ENCODE results near the gene PCID2. TPM values are rescaled to one million over a fixed set of nuclear protein-coding genes. Genes with fewer than 3 reads are reported as not detected.

Gene PCID2
- total and polyA plus RNA-seq, 2 experiments from 2014 or later = 79.6 to 107 TPM

DNA sequence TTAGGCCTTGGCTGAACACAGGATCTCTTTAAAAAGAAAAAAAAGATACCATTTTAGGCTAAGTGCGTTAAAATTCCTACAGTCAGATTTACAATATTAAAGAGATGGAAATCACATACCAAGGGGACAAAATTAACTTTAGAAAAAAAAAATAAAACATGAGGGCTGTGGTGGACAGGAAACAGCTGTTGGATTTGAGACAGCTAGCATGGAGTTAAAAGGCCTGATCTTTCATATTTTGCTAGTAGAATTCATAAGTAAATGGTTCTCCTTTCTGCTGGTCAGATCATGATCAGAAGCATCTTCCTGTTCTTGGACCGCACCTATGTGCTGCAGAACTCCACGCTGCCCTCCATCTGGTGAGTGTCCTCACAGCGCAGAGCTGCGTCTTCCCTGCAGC is 20.7 kb upstream of the PCID2 start:
- Mint-ChIP-seq H3K4me3 (no peak overlapping the region), H3K9me3 (no peaks in the 10 kb centered on the region), H3K27me3 (ENCODE audit: insufficient read depth, low read depth, poor library complexity) (peaks cover 5% of the 10 kb centered on the region), H3K36me3 (ENCODE audit: low read depth) (peaks cover 84% of the 10 kb centered on the region), H3K4me1 (no peaks in the 10 kb centered on the region), H3K27ac (no peak overlapping the region)
- Histone ChIP-seq H3K27me3 (ENCODE audit: insufficient read depth) (no peaks in the 10 kb centered on the region), H3K27ac (ENCODE audit: low read depth) (no peak overlapping the region; the same call in 1 of the 2 replicates), H3K4me2 (no peak overlapping the region), H3K9me2 (ENCODE audit: insufficient read depth) (no peaks in the 10 kb centered on the region), H2AFZ (no peak overlapping the region), H3K36me3 (ENCODE audit: insufficient read depth) (peaks cover 48% of the 10 kb centered on the region), H3K4me1 (ENCODE audit: insufficient read depth) (no peaks in the 10 kb centered on the region), H3F3A (replicated peaks; ENCODE audit: low read depth) (no peaks in the 10 kb centered on the region), H4K20me1 (replicated peaks; ENCODE audit: insufficient read depth) (peaks cover 17% of the 10 kb centered on the region), H3K4me3 (no peak overlapping the region), H3K79me2 (replicated peaks; ENCODE audit: insufficient read depth) (peaks cover 30% of the 10 kb centered on the region)
- DNase-seq (ENCODE audit: low spot score) (no peak), ATAC-seq (no peak)
- TF ChIP-seq ZNF114 (CRISPR knock-in tag; IDR thresholded peaks at IDR 0.05) = no peak
- TF ChIP-seq ETS1 (IDR thresholded peaks at IDR 0.05) = no peak
- TF ChIP-seq EZH2 (IDR thresholded peaks at IDR 0.05; ENCODE audit: low read depth, unreplicated experiment) = no peak
- TF ChIP-seq, protein P1, sequence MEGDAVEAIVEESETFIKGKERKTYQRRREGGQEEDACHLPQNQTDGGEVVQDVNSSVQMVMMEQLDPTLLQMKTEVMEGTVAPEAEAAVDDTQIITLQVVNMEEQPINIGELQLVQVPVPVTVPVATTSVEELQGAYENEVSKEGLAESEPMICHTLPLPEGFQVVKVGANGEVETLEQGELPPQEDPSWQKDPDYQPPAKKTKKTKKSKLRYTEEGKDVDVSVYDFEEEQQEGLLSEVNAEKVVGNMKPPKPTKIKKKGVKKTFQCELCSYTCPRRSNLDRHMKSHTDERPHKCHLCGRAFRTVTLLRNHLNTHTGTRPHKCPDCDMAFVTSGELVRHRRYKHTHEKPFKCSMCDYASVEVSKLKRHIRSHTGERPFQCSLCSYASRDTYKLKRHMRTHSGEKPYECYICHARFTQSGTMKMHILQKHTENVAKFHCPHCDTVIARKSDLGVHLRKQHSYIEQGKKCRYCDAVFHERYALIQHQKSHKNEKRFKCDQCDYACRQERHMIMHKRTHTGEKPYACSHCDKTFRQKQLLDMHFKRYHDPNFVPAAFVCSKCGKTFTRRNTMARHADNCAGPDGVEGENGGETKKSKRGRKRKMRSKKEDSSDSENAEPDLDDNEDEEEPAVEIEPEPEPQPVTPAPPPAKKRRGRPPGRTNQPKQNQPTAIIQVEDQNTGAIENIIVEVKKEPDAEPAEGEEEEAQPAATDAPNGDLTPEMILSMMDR (conservative IDR thresholded peaks at IDR 0.05; ENCODE audit: low read depth in 2 of 2) = no peak
- no peak for TF ChIP-seq ZNF331 (CRISPR knock-in tag; IDR thresholded peaks at IDR 0.05; ENCODE audit: low read depth)
- TF ChIP-seq CREB1 (CRISPR knock-in tag; IDR thresholded peaks at IDR 0.05; ENCODE audit: low read depth) = no peak
- TF ChIP-seq, protein P2, sequence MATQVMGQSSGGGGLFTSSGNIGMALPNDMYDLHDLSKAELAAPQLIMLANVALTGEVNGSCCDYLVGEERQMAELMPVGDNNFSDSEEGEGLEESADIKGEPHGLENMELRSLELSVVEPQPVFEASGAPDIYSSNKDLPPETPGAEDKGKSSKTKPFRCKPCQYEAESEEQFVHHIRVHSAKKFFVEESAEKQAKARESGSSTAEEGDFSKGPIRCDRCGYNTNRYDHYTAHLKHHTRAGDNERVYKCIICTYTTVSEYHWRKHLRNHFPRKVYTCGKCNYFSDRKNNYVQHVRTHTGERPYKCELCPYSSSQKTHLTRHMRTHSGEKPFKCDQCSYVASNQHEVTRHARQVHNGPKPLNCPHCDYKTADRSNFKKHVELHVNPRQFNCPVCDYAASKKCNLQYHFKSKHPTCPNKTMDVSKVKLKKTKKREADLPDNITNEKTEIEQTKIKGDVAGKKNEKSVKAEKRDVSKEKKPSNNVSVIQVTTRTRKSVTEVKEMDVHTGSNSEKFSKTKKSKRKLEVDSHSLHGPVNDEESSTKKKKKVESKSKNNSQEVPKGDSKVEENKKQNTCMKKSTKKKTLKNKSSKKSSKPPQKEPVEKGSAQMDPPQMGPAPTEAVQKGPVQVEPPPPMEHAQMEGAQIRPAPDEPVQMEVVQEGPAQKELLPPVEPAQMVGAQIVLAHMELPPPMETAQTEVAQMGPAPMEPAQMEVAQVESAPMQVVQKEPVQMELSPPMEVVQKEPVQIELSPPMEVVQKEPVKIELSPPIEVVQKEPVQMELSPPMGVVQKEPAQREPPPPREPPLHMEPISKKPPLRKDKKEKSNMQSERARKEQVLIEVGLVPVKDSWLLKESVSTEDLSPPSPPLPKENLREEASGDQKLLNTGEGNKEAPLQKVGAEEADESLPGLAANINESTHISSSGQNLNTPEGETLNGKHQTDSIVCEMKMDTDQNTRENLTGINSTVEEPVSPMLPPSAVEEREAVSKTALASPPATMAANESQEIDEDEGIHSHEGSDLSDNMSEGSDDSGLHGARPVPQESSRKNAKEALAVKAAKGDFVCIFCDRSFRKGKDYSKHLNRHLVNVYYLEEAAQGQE (IDR thresholded peaks at IDR 0.05; ENCODE audit: unreplicated experiment) = no peak
- TF ChIP-seq STAT1 (IDR thresholded peaks at IDR 0.05; ENCODE audit: unreplicated experiment) = no peak
- TF ChIP-seq JUNB (IDR thresholded peaks at IDR 0.05; ENCODE audit: unreplicated experiment) = no peak
